Panc1 (cell line): ENCODE data around the gene B3GAT3. TPM values are rescaled to one million over a fixed set of nuclear protein-coding genes. Genes with fewer than 3 reads are reported as not detected.

ENCODE experiments used
- ATAC-seq: fragments of 200-7000 bp; cut with Tn5 transposase; 2 replicates; pipeline ENCODE4 v1.9.1; 2020; ENCODE audit warnings: mild to moderate bottlenecking, moderate library complexity
- BruUV-seq: library from RNA; stranded (reverse); fragments of 400-500 nt; replicated peaks from 2 replicates; lab custom pipeline; 2021; lab: Mats Ljungman, UMichigan
- CTCF ChIA-PET: fragments of 300-600 bp; sonication (Branson Sonifier 250); formaldehyde crosslinking; loops from one replicate; lab custom pipeline; 2022; ENCODE audit warnings: antibody characterized with exemption; lab: Charles Lee
- POLR2A ChIA-PET: fragments of 300-600 bp; sonication (Branson Sonifier 250); formaldehyde crosslinking; loops from one replicate; lab custom pipeline; 2022; ENCODE audit warnings: antibody characterized with exemption; lab: Charles Lee
- DNase-seq: peaks from one replicate; pipeline ENCODE4 v3.0.0-alpha.2; 2010; ENCODE audit warnings: low read depth, low spot score
- H3K27ac ChIP-seq: 2 replicates; pipeline ENCODE4 v1.5.1; 2011; ENCODE audit warnings: mild to moderate bottlenecking, low read length, inconsistent platforms
- H3K27me3 ChIP-seq: fragments of 200-500 bp; sonication (Bioruptor generic); 2 replicates; pipeline ENCODE4 v1.6.0; 2014; ENCODE audit warnings: low read length, inconsistent platforms; ENCODE audit not compliant: control insufficient read depth, insufficient read depth
- H3K36me3 ChIP-seq: fragments of 200-500 bp; sonication (Bioruptor generic); 2 replicates; pipeline ENCODE4 v1.5.1; 2014; ENCODE audit warnings: inconsistent platforms, mild to moderate bottlenecking, low read length, moderate library complexity; ENCODE audit not compliant: control insufficient read depth, insufficient read depth
- H3K4me1 ChIP-seq: 2 replicates; pipeline ENCODE4 v1.5.1; 2011; ENCODE audit warnings: inconsistent platforms, mild to moderate bottlenecking, low read length, moderate library complexity; ENCODE audit not compliant: control insufficient read depth, insufficient read depth
- H3K4me3 ChIP-seq, 2 experiments: 2 replicates each; pipeline ENCODE4 v1.5.1; 2011 to 2012; ENCODE audit warnings: low read depth in 2 of 2, low read length in 2 of 2, mild to moderate bottlenecking in 2 of 2, inconsistent platforms in 1 of 2, moderate library complexity in 1 of 2
- H3K9me3 ChIP-seq: fragments of 200-500 bp; sonication (Bioruptor generic); 2 replicates; pipeline ENCODE4 v1.5.1; 2014; ENCODE audit warnings: low read depth, mild to moderate bottlenecking, inconsistent platforms, low read length, moderate library complexity; ENCODE audit not compliant: control insufficient read depth, insufficient read depth
- POLR2AphosphoS5 ChIP-seq: IDR thresholded peaks from 2 replicates; pipeline ENCODE4 v1.6.1; 2012; ENCODE audit warnings: mild to moderate bottlenecking, low read depth, low read length, moderate library complexity
- SIN3A ChIP-seq: IDR thresholded peaks from 2 replicates; pipeline ENCODE4 v1.6.1; 2012; ENCODE audit warnings: low read depth, mild to moderate bottlenecking, low read length, moderate library complexity, borderline replicate concordance; ENCODE audit not compliant: insufficient read depth
- TCF7L2 ChIP-seq: IDR thresholded peaks from 2 replicates; pipeline ENCODE4 v1.6.1; 2011; ENCODE audit warnings: mild to moderate bottlenecking, low read depth, low read length, inconsistent platforms
- in situ Hi-C: cut with HindIII; loops from 2 replicates; pipeline ENCODE4 v1.10.0; 2016; ENCODE audit warnings: low sequenced_read_pairs, low pct_unique_long_range_greater_than_20kb
- intact Hi-C: fragments of 100-400 bp; cut with micrococcal nuclease; formaldehyde crosslinking; loops from one replicate; pipeline ENCODE4 v1.10.0; 2022; ENCODE audit not compliant: unreplicated experiment
- total RNA-seq: library from RNA; stranded (reverse); gene quantifications from one replicate; pipeline ENCODE4 v1.2.1, GENCODE V29; 2021; ENCODE audit not compliant: unreplicated experiment
- TF ChIP-seq, protein P1 (sequence below), 2 experiments: IDR thresholded peaks; 2 replicates each; pipeline ENCODE4 v1.6.1; 2011 to 2012; ENCODE audit warnings: low read depth in 2 of 2, control low read depth in 1 of 2, low read length in 1 of 2, mild to moderate bottlenecking in 1 of 2, moderate library complexity in 1 of 2; ENCODE audit not compliant: insufficient read depth in 1 of 2
- TF ChIP-seq, protein P2 (sequence below): fragments of 450-650 bp; IDR thresholded peaks from 2 replicates; pipeline ENCODE4 v1.5.1; 2017; ENCODE audit warnings: mild to moderate bottlenecking

B3GAT3 gene
- total RNA-seq, 1 experiment from 2014 or later, result 68.2 TPM

GRCh38 chr11:62615521-62615920, 6.3 kb downstream of the B3GAT3 start:
- Histone ChIP-seq H3K4me3 (no peak overlapping the region), H3K36me3 (no peaks in the 10 kb centered on the region; the same call in 1 of the 2 replicates), H3K27me3 (no peaks in the 10 kb centered on the region), H3K9me3 (no peaks in the 10 kb centered on the region), H3K4me1 (peaks cover 21% of the 10 kb centered on the region), H3K27ac (no peak overlapping the region)
- TF ChIP-seq POLR2AphosphoS5, result no peak
- no peak for TF ChIP-seq TCF7L2
- TF ChIP-seq SIN3A, result no peak
- TF ChIP-seq, protein P1, sequence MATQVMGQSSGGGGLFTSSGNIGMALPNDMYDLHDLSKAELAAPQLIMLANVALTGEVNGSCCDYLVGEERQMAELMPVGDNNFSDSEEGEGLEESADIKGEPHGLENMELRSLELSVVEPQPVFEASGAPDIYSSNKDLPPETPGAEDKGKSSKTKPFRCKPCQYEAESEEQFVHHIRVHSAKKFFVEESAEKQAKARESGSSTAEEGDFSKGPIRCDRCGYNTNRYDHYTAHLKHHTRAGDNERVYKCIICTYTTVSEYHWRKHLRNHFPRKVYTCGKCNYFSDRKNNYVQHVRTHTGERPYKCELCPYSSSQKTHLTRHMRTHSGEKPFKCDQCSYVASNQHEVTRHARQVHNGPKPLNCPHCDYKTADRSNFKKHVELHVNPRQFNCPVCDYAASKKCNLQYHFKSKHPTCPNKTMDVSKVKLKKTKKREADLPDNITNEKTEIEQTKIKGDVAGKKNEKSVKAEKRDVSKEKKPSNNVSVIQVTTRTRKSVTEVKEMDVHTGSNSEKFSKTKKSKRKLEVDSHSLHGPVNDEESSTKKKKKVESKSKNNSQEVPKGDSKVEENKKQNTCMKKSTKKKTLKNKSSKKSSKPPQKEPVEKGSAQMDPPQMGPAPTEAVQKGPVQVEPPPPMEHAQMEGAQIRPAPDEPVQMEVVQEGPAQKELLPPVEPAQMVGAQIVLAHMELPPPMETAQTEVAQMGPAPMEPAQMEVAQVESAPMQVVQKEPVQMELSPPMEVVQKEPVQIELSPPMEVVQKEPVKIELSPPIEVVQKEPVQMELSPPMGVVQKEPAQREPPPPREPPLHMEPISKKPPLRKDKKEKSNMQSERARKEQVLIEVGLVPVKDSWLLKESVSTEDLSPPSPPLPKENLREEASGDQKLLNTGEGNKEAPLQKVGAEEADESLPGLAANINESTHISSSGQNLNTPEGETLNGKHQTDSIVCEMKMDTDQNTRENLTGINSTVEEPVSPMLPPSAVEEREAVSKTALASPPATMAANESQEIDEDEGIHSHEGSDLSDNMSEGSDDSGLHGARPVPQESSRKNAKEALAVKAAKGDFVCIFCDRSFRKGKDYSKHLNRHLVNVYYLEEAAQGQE (IDR thresholded peaks at IDR 0.05; ENCODE audit: insufficient read depth in 1 of 2, low read depth in 2 of 2, low read length in 1 of 2), result no peak
- TF ChIP-seq, protein P2, sequence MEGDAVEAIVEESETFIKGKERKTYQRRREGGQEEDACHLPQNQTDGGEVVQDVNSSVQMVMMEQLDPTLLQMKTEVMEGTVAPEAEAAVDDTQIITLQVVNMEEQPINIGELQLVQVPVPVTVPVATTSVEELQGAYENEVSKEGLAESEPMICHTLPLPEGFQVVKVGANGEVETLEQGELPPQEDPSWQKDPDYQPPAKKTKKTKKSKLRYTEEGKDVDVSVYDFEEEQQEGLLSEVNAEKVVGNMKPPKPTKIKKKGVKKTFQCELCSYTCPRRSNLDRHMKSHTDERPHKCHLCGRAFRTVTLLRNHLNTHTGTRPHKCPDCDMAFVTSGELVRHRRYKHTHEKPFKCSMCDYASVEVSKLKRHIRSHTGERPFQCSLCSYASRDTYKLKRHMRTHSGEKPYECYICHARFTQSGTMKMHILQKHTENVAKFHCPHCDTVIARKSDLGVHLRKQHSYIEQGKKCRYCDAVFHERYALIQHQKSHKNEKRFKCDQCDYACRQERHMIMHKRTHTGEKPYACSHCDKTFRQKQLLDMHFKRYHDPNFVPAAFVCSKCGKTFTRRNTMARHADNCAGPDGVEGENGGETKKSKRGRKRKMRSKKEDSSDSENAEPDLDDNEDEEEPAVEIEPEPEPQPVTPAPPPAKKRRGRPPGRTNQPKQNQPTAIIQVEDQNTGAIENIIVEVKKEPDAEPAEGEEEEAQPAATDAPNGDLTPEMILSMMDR, result no peak
- POLR2A ChIA-PET, result no interaction called here
- CTCF ChIA-PET, result no interaction called here
- ATAC-seq (no peak), DNase-seq (no peak)
- intact Hi-C loops (no loop called here), in situ Hi-C loops (no loop called here)
- no TSS peak for BruUV-seq

GRCh38 chr11:62614275-62614674, 7.5 kb downstream of the B3GAT3 start:
- CTCF ChIA-PET, result no interaction called here
- Histone ChIP-seq H3K27me3 (no peaks in the 10 kb centered on the region), H3K4me3 (no peak overlapping the region), H3K27ac (peak overlapping the region; percentile 31; the same call in 1 of the 2 replicates), H3K4me1 (peaks cover 21% of the 10 kb centered on the region), H3K9me3 (no peaks in the 10 kb centered on the region), H3K36me3 (no peaks in the 10 kb centered on the region; the same call in 1 of the 2 replicates)
- in situ Hi-C loops, result no loop called here
- no TSS peak for BruUV-seq
- TF ChIP-seq TCF7L2, result no peak
- TF ChIP-seq, protein P1 (IDR thresholded peaks at IDR 0.05; ENCODE audit: insufficient read depth in 1 of 2, low read depth in 2 of 2, low read length in 1 of 2), result no peak
- TF ChIP-seq, protein P2, result no peak
- TF ChIP-seq POLR2AphosphoS5, result no peak
- TF ChIP-seq SIN3A, result no peak
- ATAC-seq (no peak), DNase-seq (no peak)
- intact Hi-C loops, result no loop called here
- POLR2A ChIA-PET, result no interaction called here
